ENCODE data around the gene MUC4. TPM values are rescaled to one million over a fixed set of nuclear protein-coding genes. Genes with fewer than 3 reads are reported as not detected.
A peak's percentile ranks its signal among the peaks of the same experiment; 100 is the strongest.

MUC4 gene
- total and polyA plus RNA-seq, 2 donors from 2014 or later: 0.19 TPM; not detected in 1

GRCh38 chr3:195802795-195803194 lies 8.9 kb downstream of the MUC4 start:
- peaks cover 5% of the 10 kb centered on the region for H3K27me3 ChIP-seq (ENCODE audit: control insufficient read depth, insufficient read depth, low read length)
- no peaks in the 10 kb centered on the region for H3K36me3 ChIP-seq (ENCODE audit: control insufficient read depth in 2 of 3, insufficient read depth in 3 of 3, low read length in 3 of 3)
- no peak overlapping the region for H3K27ac ChIP-seq (ENCODE audit: low read depth in 2 of 2, low read length in 2 of 2)
- H3K9me3 ChIP-seq (ENCODE audit: control insufficient read depth in 2 of 3, insufficient read depth in 1 of 3, low read length in 3 of 3): no peaks in the 10 kb centered on the region
- TF ChIP-seq CTCF (IDR thresholded peaks at IDR 0.05; ENCODE audit: borderline replicate concordance, extremely low read depth, insufficient read depth): no peak
- intact Hi-C loops (cut with DNase I): no loop called here
- FAIRE-seq (no peak), DNase-seq (peak in 2 of 5 donors; percentile 48 to 52)
- H3K4me3 ChIP-seq (ENCODE audit: low read length in 3 of 3): peak overlapping the region in 1 of 3 donors; percentile 18
- H3K9ac ChIP-seq (ENCODE audit: low read length in 3 of 3): no peak overlapping the region
- H3K4me1 ChIP-seq (ENCODE audit: control insufficient read depth in 2 of 3, insufficient read depth in 2 of 3, low read depth in 1 of 3, low read length in 3 of 3): peaks cover 0 to 7% (median 0%) of the 10 kb centered on the region in 3 donors

- no peak for TF ChIP-seq CTCF (IDR thresholded peaks at IDR 0.05; ENCODE audit: borderline replicate concordance, extremely low read depth, insufficient read depth)
- DNase-seq: no peak
- intact Hi-C loops (cut with DNase I): no loop called here
- no peak overlapping the region for H3K27ac ChIP-seq (ENCODE audit: low read depth in 2 of 2, low read length in 2 of 2)
- H3K4me3 ChIP-seq (ENCODE audit: low read length in 3 of 3): no peak overlapping the region
- peaks cover 0 to 7% (median 0%) of the 10 kb centered on the region in 3 donors for H3K4me1 ChIP-seq (ENCODE audit: control insufficient read depth in 2 of 3, insufficient read depth in 2 of 3, low read depth in 1 of 3, low read length in 3 of 3)
- no peak for FAIRE-seq
- no peaks in the 10 kb centered on the region for H3K36me3 ChIP-seq (ENCODE audit: control insufficient read depth in 2 of 3, insufficient read depth in 3 of 3, low read length in 3 of 3)
- peaks cover 5% of the 10 kb centered on the region for H3K27me3 ChIP-seq (ENCODE audit: control insufficient read depth, insufficient read depth, low read length)
- no peak overlapping the region for H3K9ac ChIP-seq (ENCODE audit: low read length in 3 of 3)
- H3K9me3 ChIP-seq (ENCODE audit: control insufficient read depth in 2 of 3, insufficient read depth in 1 of 3, low read length in 3 of 3): no peaks in the 10 kb centered on the region
Measured at GRCh38 chr3:195802261-195802701, 9.4 kb downstream of the MUC4 start.

- no peak overlapping the region for H3K27ac ChIP-seq (ENCODE audit: low read depth in 2 of 2, low read length in 2 of 2)
- intact Hi-C loops (cut with DNase I): no loop called here
- TF ChIP-seq CTCF (IDR thresholded peaks at IDR 0.05; ENCODE audit: borderline replicate concordance, extremely low read depth, insufficient read depth): no peak
- no peaks in the 10 kb centered on the region for H3K36me3 ChIP-seq (ENCODE audit: control insufficient read depth in 2 of 3, insufficient read depth in 3 of 3, low read length in 3 of 3)
- H3K9ac ChIP-seq (ENCODE audit: low read length in 3 of 3): no peak overlapping the region
- no peaks in the 10 kb centered on the region for H3K9me3 ChIP-seq (ENCODE audit: control insufficient read depth in 2 of 3, insufficient read depth in 1 of 3, low read length in 3 of 3)
- H3K4me1 ChIP-seq (ENCODE audit: control insufficient read depth in 2 of 3, insufficient read depth in 2 of 3, low read depth in 1 of 3, low read length in 3 of 3): peaks cover 0 to 7% (median 0%) of the 10 kb centered on the region in 3 donors
- peaks cover 5% of the 10 kb centered on the region for H3K27me3 ChIP-seq (ENCODE audit: control insufficient read depth, insufficient read depth, low read length)
- no peak overlapping the region for H3K4me3 ChIP-seq (ENCODE audit: low read length in 3 of 3)
- DNase-seq: no peak
- no peak for FAIRE-seq
Measured at GRCh38 chr3:195801251-195802183, 10.2 kb downstream of the MUC4 start.
